ENCODE measurements around the gene STK32B. TPM values are rescaled to one million over a fixed set of nuclear protein-coding genes. Genes with fewer than 3 reads are reported as not detected.

Gene STK32B
- total and polyA plus RNA-seq, 2 of the 8 experiments (the other 6 are each of a cell fraction or from before 2014, with no cell fraction given): 2.3 to 2.5 TPM

DNA sequence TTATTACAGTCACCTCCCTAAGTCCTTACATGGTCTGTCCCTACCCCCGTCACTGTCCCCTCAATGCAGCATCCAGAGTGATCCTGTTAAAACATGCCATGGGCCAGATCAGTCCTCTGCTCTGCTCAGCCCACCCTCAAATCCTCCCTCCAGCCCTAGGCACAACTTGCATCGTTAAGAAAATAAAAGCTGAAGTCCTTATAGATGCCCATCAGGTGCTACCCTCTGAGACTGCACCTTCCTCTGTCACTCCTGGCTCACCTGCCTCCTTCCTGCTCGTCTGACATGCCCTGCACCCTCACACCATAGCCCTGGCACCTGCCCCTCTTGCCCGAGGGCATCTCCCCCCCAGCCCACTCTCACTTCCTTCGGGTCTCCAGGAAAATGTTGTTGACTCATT lies 4.1 kb downstream of the STK32B start:
- no peak overlapping the region for H3K9ac ChIP-seq (replicated peaks in 1 of 4; ENCODE audit: extremely low read depth in 1 of 4, low read depth in 3 of 4, low read length in 3 of 4)
- H2BK15ac ChIP-seq (ENCODE audit: low read length): no peak overlapping the region
- H3K4me1 ChIP-seq (replicated peaks in 1 of 4; ENCODE audit: control insufficient read depth in 3 of 4, insufficient read depth in 4 of 4, low read length in 3 of 4): peaks cover 0 to 7% (median 5%) of the 10 kb centered on the region in 4 experiments; a peak in 5 of 7 replicates
- no peaks in the 10 kb centered on the region for H3K9me3 ChIP-seq (ENCODE audit: insufficient read depth in 2 of 2, low read depth in 1 of 2, low read length in 1 of 2)
- H2BK120ac ChIP-seq (replicated peaks; ENCODE audit: low read depth, low read length): no peak overlapping the region
- no peak overlapping the region for H4K5ac ChIP-seq (ENCODE audit: insufficient read length, low read depth, low read length)
- H2BK20ac ChIP-seq (ENCODE audit: low read length): no peak overlapping the region
- H3K23ac ChIP-seq (ENCODE audit: insufficient read length): no peak overlapping the region
- H4K20me1 ChIP-seq (replicated peaks in 1 of 2; ENCODE audit: control insufficient read depth in 1 of 2, insufficient read depth in 2 of 2, low read length in 2 of 2): peaks cover 3 to 4% of the 10 kb centered on the region in 2 experiments
- H3K56ac ChIP-seq (replicated peaks; ENCODE audit: insufficient read length, low read depth, low read length): no peak overlapping the region
- H3K79me2 ChIP-seq (ENCODE audit: control insufficient read depth in 1 of 2, insufficient read depth in 2 of 2, low read length in 2 of 2): no peaks in the 10 kb centered on the region
- H3K4me2 ChIP-seq (ENCODE audit: insufficient read depth in 1 of 2, low read depth in 2 of 2, low read length in 2 of 2): no peak overlapping the region
- H3K14ac ChIP-seq (ENCODE audit: insufficient read length): no peak overlapping the region
- no peak overlapping the region for H4K8ac ChIP-seq (ENCODE audit: extremely low read depth, insufficient read depth, low read length)
- TF ChIP-seq TAF1 (IDR thresholded peaks at IDR 0.05; ENCODE audit: low read depth, low read length): no peak
- TF ChIP-seq BACH1 (IDR thresholded peaks at IDR 0.05; ENCODE audit: low read length): no peak
- TF ChIP-seq SUZ12 (IDR thresholded peaks at IDR 0.05; ENCODE audit: low read length): no peak
- no peak for TF ChIP-seq NRF1 (IDR thresholded peaks at IDR 0.05; ENCODE audit: low read depth, low read length)
- TF ChIP-seq, protein P1, sequence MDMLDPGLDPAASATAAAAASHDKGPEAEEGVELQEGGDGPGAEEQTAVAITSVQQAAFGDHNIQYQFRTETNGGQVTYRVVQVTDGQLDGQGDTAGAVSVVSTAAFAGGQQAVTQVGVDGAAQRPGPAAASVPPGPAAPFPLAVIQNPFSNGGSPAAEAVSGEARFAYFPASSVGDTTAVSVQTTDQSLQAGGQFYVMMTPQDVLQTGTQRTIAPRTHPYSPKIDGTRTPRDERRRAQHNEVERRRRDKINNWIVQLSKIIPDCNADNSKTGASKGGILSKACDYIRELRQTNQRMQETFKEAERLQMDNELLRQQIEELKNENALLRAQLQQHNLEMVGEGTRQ (IDR thresholded peaks at IDR 0.05; ENCODE audit: low read length): no peak
- TF ChIP-seq EGR1 (IDR thresholded peaks at IDR 0.05; ENCODE audit: borderline replicate concordance, low read depth, low read length): no peak
- TF ChIP-seq CBX8 (IDR thresholded peaks at IDR 0.05; ENCODE audit: borderline replicate concordance, low read depth, low read length): no peak
- TF ChIP-seq NANOG (IDR thresholded peaks at IDR 0.05; ENCODE audit: insufficient read depth, low read depth, low read length, poor library complexity, severe bottlenecking): no peak
- TF ChIP-seq BRCA1 (IDR thresholded peaks at IDR 0.05; ENCODE audit: low read depth, low read length): no peak
- no peak for TF ChIP-seq TCF12 (IDR thresholded peaks at IDR 0.05; ENCODE audit: low read depth, low read length)
- no peaks in the 10 kb centered on the region for H3K79me1 ChIP-seq (ENCODE audit: low read depth, low read length)
- H3K36me3 ChIP-seq (ENCODE audit: control insufficient read depth in 2 of 4, insufficient read depth in 4 of 4, low read length in 3 of 4): no peaks in the 10 kb centered on the region
- H3K27ac ChIP-seq (ENCODE audit: low read depth, low read length): no peak overlapping the region
- H2AK5ac ChIP-seq (ENCODE audit: low read depth, low read length): no peak overlapping the region
- DNase-seq (ENCODE audit: low read depth in 1 of 2, low spot score in 2 of 2): no peak
- no peak overlapping the region for H3K4me3 ChIP-seq (ENCODE audit: extremely low read depth in 1 of 4, insufficient read depth in 2 of 4, low read depth in 3 of 4, low read length in 4 of 4)
- no peak overlapping the region for H2BK12ac ChIP-seq (ENCODE audit: low read depth, low read length)
- H3K18ac ChIP-seq (ENCODE audit: extremely low read depth, low read length): no peak overlapping the region
- CTCF ChIA-PET (ENCODE audit: partially characterized antibody): interaction anchor here (1.1 to 1.8 kb wide), 2 partner anchors 71 to 331 kb away, joined by 3 to 7 read pairs; no protein-coding TSS in a partner anchor
- no peak overlapping the region for H2AFZ ChIP-seq (ENCODE audit: low read length)
- H3K23me2 ChIP-seq (ENCODE audit: low read depth, low read length): peaks cover 13% of the 10 kb centered on the region; the same call in 1 of the 2 replicates
- H4K91ac ChIP-seq (replicated peaks; ENCODE audit: insufficient read length, low read length): no peak overlapping the region
- WGBS, 2 experiments (ENCODE audit: extremely low coverage in 1 of 2, insufficient coverage in 1 of 2, insufficient read length in 1 of 2, insufficient replicate concordance in 2 of 2, low coverage in 1 of 2, low lambda C conversion rate in 2 of 2, missing lambda C conversion rate in 1 of 2): 70% methylated on average over 5 of the region's 5 CpGs; no CpG with 5 or more reads in 1 of the 2 experiments
- FAIRE-seq: no peak
- no peak overlapping the region for H3K4ac ChIP-seq (replicated peaks; ENCODE audit: insufficient read length, low read depth, low read length)
- POLR2A ChIA-PET (ENCODE audit: partially characterized antibody): no interaction called here
- H2BK5ac ChIP-seq (ENCODE audit: low read depth, low read length): no peak overlapping the region
- H3K27me3 ChIP-seq (replicated peaks in 1 of 4; ENCODE audit: control insufficient read depth in 3 of 4, extremely low read depth in 1 of 4, insufficient read depth in 3 of 4, low read length in 3 of 4): peaks cover 15 to 35% (median 24%) of the 10 kb centered on the region in 4 experiments

Data from H1 (cell line).